ENCODE measurements around the gene XK.

GRCh38 chrX:37640142-37640541, 45.4 kb upstream of the XK start:
- no peak for TF ChIP-seq CTCF (IDR thresholded peaks at IDR 0.05)
- TF ChIP-seq POLR2A (IDR thresholded peaks at IDR 0.05), result no peak
- TF ChIP-seq EP300 (IDR thresholded peaks at IDR 0.05), result no peak
